DOHH2 (cell line): ENCODE measurements around the gene C1QTNF12.

ENCODE experiments used
- H3F3A ChIP-seq: fragments of 200-600 bp; sonication (generic), shearing (Covaris generic); 2 replicates; pipeline ENCODE4 v1.6.0; 2016; ENCODE audit warnings: antibody characterized with exemption, mild to moderate bottlenecking; ENCODE audit not compliant: control insufficient read depth, insufficient read depth
- H3K27ac ChIP-seq: fragments of 200-600 bp; sonication (generic); 2 replicates; pipeline ENCODE4 v1.5.1; 2014; ENCODE audit warnings: low read depth, mild to moderate bottlenecking, low read length, moderate library complexity
- H3K27me3 ChIP-seq: fragments of 200-600 bp; sonication (generic); 2 replicates; pipeline ENCODE4 v1.6.1; 2014; ENCODE audit warnings: mild to moderate bottlenecking, low read length, mixed read lengths; ENCODE audit not compliant: control insufficient read depth
- H3K36me3 ChIP-seq: fragments of 200-600 bp; sonication (generic); 2 replicates; pipeline ENCODE4 v1.6.1; 2014; ENCODE audit warnings: mild to moderate bottlenecking, low read length, moderate library complexity, mixed read lengths; ENCODE audit not compliant: control insufficient read depth
- H3K4me1 ChIP-seq: fragments of 200-600 bp; sonication (generic); 2 replicates; pipeline ENCODE4 v1.6.1; 2014; ENCODE audit warnings: mild to moderate bottlenecking, low read length, mixed read lengths; ENCODE audit not compliant: control insufficient read depth
- H3K4me2 ChIP-seq: fragments of 200-600 bp; sonication (generic); 2 replicates; pipeline ENCODE4 v1.6.0; 2014; ENCODE audit warnings: mild to moderate bottlenecking, low read length, moderate library complexity
- H3K4me3 ChIP-seq: fragments of 200-600 bp; sonication (generic); 2 replicates; pipeline ENCODE4 v1.5.1; 2014; ENCODE audit warnings: mild to moderate bottlenecking, low read length, mixed read lengths
- H3K79me2 ChIP-seq: fragments of 200-600 bp; sonication (generic); 2 replicates; pipeline ENCODE4 v1.6.1; 2014; ENCODE audit warnings: mild to moderate bottlenecking, low read length, mixed read lengths; ENCODE audit not compliant: control insufficient read depth
- H3K9me2 ChIP-seq: fragments of 200-600 bp; sonication (generic); replicated peaks from 2 replicates; pipeline ENCODE4 v1.6.1; 2014; ENCODE audit warnings: mild to moderate bottlenecking, low read length, mixed read lengths; ENCODE audit not compliant: control insufficient read depth
- H3K9me3 ChIP-seq: fragments of 200-600 bp; sonication (generic); 2 replicates; pipeline ENCODE4 v1.6.1; 2014; ENCODE audit warnings: antibody characterized with exemption, low read length, mixed read lengths; ENCODE audit not compliant: control insufficient read depth, insufficient read depth
- H4K20me1 ChIP-seq: fragments of 200-600 bp; sonication (generic); 2 replicates; pipeline ENCODE4 v1.6.0; 2014; ENCODE audit warnings: low read depth, mild to moderate bottlenecking, antibody characterized with exemption, low read length, moderate library complexity; ENCODE audit not compliant: control insufficient read depth, insufficient read depth
- EZH2phosphoT487 ChIP-seq: fragments of 200-600 bp; sonication (generic); IDR thresholded peaks from 2 replicates; pipeline ENCODE4 v1.6.1; 2017; ENCODE audit warnings: borderline replicate concordance, mild to moderate bottlenecking, antibody characterized with exemption, low read length, moderate library complexity, mixed read lengths
- TF ChIP-seq, protein P1 (sequence below): fragments of 200-600 bp; sonication (generic); IDR thresholded peaks from one replicate; pipeline ENCODE4 v1.5.1; 2014; ENCODE audit warnings: antibody characterized with exemption, mild to moderate bottlenecking, low read depth, low read length; ENCODE audit not compliant: poor library complexity, severe bottlenecking

The C1QTNF12 gene

GRCh38 chr1:1282998-1283397, 36.5 kb upstream of the C1QTNF12 start:
- Histone ChIP-seq H3K9me2 (no peaks in the 10 kb centered on the region), H3K4me3 (no peak overlapping the region), H3K9me3 (no peaks in the 10 kb centered on the region; the same call in 1 of the 2 replicates), H3K27me3 (no peaks in the 10 kb centered on the region), H3K36me3 (no peaks in the 10 kb centered on the region), H3K79me2 (no peaks in the 10 kb centered on the region), H3K27ac (no peak overlapping the region), H3K4me2 (no peak overlapping the region), H3K4me1 (no peaks in the 10 kb centered on the region), H3F3A (no peaks in the 10 kb centered on the region), H4K20me1 (no peaks in the 10 kb centered on the region)
- TF ChIP-seq EZH2phosphoT487 = no peak
- TF ChIP-seq, protein P1, sequence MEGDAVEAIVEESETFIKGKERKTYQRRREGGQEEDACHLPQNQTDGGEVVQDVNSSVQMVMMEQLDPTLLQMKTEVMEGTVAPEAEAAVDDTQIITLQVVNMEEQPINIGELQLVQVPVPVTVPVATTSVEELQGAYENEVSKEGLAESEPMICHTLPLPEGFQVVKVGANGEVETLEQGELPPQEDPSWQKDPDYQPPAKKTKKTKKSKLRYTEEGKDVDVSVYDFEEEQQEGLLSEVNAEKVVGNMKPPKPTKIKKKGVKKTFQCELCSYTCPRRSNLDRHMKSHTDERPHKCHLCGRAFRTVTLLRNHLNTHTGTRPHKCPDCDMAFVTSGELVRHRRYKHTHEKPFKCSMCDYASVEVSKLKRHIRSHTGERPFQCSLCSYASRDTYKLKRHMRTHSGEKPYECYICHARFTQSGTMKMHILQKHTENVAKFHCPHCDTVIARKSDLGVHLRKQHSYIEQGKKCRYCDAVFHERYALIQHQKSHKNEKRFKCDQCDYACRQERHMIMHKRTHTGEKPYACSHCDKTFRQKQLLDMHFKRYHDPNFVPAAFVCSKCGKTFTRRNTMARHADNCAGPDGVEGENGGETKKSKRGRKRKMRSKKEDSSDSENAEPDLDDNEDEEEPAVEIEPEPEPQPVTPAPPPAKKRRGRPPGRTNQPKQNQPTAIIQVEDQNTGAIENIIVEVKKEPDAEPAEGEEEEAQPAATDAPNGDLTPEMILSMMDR = no peak

DNA sequence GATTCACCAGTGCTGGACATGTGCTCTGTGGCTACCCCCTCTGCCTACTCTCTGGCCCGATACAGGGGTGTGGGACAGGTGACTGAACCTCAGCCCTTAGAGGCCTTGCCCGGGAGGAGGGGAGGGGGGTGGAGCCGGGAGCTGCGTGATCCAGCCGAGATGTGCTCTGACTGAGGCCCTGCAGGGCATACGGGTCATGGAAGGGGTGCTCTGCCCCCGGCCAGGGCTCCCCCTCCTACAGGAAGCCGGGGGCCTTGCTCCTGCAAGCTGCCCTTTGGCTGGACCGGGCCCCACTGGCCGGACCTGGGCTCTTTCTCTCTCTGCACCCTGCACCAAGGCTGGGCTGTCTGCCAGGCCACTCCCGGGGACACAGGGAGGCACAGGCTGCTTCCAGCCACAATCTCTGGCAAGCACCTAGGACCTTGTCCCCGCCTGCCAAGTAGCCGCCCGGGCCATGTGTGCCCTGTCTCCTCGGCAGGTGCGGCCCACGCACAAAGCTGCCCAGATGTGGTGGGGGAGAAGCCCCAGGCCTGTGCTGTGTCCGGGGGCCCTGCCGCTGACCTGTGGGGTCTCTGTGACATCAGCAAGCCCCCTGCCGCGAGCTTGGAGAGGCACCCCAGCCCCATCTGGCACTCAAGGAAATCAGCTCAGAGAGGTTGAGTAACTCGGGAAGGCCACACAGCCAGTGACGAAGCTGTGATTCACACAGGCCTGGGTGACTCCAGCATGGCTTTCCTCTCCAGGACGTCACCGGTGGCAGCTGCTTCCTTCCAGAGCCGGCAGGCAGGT, 35.2 kb upstream of the C1QTNF12 start:
- H3K4me1 ChIP-seq = no peaks in the 10 kb centered on the region
- H3K36me3 ChIP-seq = no peaks in the 10 kb centered on the region
- H3K9me2 ChIP-seq = no peaks in the 10 kb centered on the region
- H3K27ac ChIP-seq = no peak overlapping the region
- no peaks in the 10 kb centered on the region for H3K79me2 ChIP-seq
- no peak overlapping the region for H3K4me3 ChIP-seq
- no peaks in the 10 kb centered on the region for H3K9me3 ChIP-seq
- H3K27me3 ChIP-seq = no peaks in the 10 kb centered on the region
- no peaks in the 10 kb centered on the region for H4K20me1 ChIP-seq
- no peak overlapping the region for H3K4me2 ChIP-seq
- TF ChIP-seq EZH2phosphoT487 = no peak
- TF ChIP-seq, protein P1 = no peak
- no peaks in the 10 kb centered on the region for H3F3A ChIP-seq

- H3K79me2 ChIP-seq = no peaks in the 10 kb centered on the region
- no peaks in the 10 kb centered on the region for H3F3A ChIP-seq
- H3K36me3 ChIP-seq = no peaks in the 10 kb centered on the region
- no peaks in the 10 kb centered on the region for H3K4me1 ChIP-seq
- H3K9me3 ChIP-seq = no peaks in the 10 kb centered on the region
- H3K27ac ChIP-seq = no peak overlapping the region
- no peaks in the 10 kb centered on the region for H3K27me3 ChIP-seq
- H3K4me2 ChIP-seq = no peak overlapping the region
- no peaks in the 10 kb centered on the region for H4K20me1 ChIP-seq
- no peak overlapping the region for H3K4me3 ChIP-seq
- no peaks in the 10 kb centered on the region for H3K9me2 ChIP-seq
- TF ChIP-seq, protein P1 = no peak
- TF ChIP-seq EZH2phosphoT487 = no peak
Observed at GRCh38 chr1:1280782-1281481, 34.4 kb upstream of the C1QTNF12 start.
